ENCODE results near the gene STXBP4.
A peak's percentile ranks its signal among the peaks of the same experiment; 100 is the strongest.

Gene STXBP4, protein sequence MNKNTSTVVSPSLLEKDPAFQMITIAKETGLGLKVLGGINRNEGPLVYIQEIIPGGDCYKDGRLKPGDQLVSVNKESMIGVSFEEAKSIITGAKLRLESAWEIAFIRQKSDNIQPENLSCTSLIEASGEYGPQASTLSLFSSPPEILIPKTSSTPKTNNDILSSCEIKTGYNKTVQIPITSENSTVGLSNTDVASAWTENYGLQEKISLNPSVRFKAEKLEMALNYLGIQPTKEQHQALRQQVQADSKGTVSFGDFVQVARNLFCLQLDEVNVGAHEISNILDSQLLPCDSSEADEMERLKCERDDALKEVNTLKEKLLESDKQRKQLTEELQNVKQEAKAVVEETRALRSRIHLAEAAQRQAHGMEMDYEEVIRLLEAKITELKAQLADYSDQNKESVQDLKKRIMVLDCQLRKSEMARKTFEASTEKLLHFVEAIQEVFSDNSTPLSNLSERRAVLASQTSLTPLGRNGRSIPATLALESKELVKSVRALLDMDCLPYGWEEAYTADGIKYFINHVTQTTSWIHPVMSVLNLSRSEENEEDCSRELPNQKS

DNA sequence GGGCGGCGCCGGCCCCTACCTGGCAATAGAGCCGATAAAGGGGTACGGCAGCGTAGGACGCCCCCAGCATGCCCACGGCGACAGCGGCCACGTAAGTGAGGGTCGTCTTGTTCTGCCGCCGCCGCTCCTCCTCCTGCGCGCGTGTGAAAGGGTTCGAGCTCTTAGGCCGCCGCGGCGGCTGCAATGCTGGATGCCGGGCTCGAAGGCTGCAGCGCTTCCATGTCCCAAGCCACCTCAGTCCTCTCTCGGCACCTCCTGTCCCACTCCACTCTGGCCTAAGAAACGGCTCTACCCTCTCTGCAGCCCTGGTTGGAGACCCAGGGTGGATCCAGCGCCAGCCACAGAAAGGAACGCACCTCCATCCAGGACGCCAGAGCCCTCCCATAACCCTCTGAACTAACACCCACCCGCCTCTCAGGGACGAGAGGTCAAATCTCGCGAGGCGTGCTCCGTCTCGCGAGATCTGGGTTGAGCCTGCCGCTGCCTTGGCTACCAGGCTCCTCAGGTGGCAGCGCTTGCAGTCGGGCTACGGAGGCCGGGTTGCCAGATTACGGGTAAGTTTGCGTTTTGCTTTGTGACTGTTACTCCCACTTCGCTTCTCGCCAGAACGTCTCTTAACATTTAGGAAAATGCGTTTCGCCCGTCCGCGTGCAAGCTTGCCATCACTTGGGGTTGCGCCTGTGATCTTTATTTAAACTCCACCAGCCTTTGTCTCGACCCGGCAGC, at the start of gene STXBP4, which contains the start of gene COX11:
Gene STXBP4, plus strand, starts transcription at position 504 of the 726 bp plus-strand sequence. CDS start 17,455 bp downstream, outside the sequence.
Gene COX11, minus strand, starts transcription at position 393 of the 726 bp plus-strand sequence. Its CDS starts 8 bp downstream, at position 385.
- DNase-seq: peak; percentile 88

- no peak for DNase-seq
Observed at GRCh38 chr17:54919425-54919824, 49.1 kb upstream of the STXBP4 start.

GRCh38 chr17:54920819-54921218, 47.7 kb upstream of the STXBP4 start:
- no peak for DNase-seq

DNA sequence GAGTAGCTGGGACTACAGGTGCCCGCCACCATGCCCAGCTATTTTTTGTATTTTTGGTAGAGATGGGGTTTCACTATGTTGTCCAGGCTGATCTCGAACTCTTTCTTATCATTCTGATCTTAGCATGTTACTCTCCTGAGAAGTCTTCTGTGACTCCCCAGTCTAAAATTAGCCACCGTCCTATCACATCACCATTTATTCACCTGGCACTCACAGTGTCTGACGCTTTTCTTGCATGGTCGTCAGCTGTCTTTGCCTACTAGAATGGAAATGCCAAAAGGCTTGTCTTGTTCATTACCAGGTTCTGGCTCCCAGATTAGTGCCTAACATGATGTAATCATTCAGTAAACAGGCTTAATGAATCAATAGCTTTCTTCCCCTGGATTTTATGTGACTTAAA, 44.2 kb upstream of the STXBP4 start:
- DNase-seq: no peak

DNA sequence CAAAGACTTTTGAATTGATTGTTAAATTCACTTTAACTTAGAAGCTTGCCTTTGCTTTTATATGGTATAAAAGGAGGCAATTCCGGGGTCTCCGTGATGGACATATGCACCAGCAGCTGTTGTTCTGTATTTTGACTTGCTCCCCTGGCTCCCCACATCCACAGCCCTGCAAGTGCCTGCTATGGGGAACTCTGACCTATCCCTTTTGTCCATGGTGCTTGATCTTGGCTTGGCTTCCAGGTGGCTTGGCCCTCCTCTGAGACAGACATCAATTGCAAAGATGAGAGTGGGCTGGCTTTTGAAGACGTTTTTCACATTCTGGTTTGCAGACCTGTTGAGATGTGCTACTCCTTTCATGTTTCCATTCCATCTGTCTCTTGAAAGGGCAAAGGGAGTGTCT, 41.0 kb upstream of the STXBP4 start:
- DNase-seq: no peak

- DNase-seq: no peak
Observed at GRCh38 chr17:54932711-54933110, 35.9 kb upstream of the STXBP4 start.

DNA sequence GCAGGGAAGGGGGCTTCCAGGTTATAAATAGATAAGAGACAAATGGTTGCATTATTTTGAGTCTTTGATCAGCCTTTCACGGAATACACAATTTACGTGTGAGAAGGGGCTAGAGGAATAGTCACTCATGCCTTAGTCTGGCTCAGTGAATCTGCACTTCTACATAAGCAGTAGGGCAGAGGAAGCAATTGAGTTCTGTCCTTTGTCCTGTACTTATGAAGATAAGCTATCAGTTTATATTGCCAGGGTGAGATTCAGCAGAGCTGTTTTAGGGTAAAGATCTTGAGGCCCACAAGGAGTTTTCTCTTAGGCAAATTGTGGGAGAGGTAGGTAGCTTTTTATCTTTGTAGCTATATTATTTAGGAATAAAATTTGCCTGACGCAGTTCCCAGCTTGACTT, 34.6 kb upstream of the STXBP4 start:
- DNase-seq: no peak

GRCh38 chr17:54935471-54935870, 33.1 kb upstream of the STXBP4 start:
- no peak for DNase-seq

- DNase-seq: no peak
Observed at GRCh38 chr17:54937018-54937417, 31.5 kb upstream of the STXBP4 start.

DNA sequence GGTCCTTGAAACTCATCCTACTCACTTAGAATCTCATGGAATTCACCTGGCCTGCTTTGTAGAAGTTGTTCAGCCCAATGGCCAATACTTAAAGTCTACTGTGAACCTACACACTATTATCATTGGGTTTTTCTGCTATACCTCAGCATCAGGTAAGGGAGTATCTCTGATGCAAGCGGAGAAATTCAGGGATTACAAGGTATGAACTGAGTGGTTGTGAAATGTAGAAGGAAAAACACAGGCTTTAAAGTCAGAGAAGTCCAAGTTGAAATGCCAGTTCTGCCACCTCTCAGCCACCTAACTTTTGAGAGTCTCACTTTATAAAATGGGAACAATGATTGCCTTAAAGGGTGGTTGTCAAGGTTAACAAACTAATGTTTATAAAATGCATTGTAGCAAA, 31.1 kb upstream of the STXBP4 start:
- DNase-seq: no peak

DNA sequence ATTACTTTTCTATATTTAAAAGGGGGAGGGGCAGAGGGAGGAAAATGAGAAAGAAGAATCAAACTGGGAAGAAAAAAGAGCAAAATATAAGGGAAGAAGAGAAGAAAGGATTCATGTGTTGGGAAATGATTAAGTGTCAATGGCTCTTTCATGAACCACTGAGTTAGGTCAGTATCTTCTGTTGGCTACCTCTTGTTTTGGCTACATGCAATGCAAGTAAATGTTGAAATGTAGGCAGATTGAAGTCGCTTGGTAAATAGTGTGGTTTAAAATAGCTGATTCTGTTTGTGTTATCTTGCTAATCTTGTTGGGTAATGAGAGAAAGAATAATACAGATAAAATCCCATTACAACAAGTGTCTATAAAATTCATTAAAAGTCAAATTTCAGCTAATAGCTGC, 27.3 kb upstream of the STXBP4 start:
- DNase-seq: no peak

- no peak for DNase-seq
Observed at GRCh38 chr17:54944796-54945195, 23.8 kb upstream of the STXBP4 start.

DNA sequence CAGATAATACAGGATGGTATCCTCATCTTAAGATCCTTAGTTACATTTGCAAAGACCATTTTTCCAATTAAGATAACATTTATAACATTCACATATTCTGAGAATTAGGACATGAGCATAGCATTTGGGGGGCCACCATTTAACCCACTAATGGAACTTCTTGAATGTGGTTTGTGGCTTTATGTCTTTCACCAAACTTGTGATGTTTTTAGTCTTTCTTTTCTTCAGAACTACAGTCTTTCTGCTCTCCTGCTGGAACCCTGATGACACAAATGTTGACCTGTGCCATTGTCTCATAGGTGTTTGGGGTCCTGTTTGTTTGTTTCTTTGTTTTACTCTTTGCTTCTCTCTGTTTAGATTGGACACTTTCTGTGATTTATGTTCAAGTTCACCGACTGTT, 23.3 kb upstream of the STXBP4 start:
- no peak for DNase-seq

- DNase-seq: no peak
Observed at GRCh38 chr17:54945671-54946070, 22.9 kb upstream of the STXBP4 start.

GRCh38 chr17:54947396-54947795, 21.2 kb upstream of the STXBP4 start:
- no peak for DNase-seq

- DNase-seq: no peak
Observed at GRCh38 chr17:54948380-54948779, 20.2 kb upstream of the STXBP4 start.

DNA sequence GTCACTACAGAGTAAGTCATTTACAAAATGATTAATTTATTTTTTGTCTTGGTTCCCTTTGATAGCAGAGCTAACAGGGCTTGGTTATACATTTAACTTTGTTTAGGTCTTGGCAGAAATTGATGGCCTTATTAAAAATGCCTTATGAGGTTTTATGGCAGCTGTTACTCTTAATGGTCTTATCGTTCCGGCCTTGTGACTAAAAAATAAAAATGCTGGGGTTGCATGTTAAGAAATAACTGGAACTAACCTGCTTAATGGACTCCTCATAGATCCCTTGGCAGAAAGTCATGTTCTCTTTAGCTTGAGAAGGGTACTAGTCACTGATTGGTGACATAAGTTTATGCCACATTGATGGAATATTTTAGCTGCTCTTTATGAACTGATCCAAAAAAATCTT, 18.4 kb upstream of the STXBP4 start:
- DNase-seq: no peak

GRCh38 chr17:54951286-54951685, 17.3 kb upstream of the STXBP4 start:
- DNase-seq: no peak

DNA sequence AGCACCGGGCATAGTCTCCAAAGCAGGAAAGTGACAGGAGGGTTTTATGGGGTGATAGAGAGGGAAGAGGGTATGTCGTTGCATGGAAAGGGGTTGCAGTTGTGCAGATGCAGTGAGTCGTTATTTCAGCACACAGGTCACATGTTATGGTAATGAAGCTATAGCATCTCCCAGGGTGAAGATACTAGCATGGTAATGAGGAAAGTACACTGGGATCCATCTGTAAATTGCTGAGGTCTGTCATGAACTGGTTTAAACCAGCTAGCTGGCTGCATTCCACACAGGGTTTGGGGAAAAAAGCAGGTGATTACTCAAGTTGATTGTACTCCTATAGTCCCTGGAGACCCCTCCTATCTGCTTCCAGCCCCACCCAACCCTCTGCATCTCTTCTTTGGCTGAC, 11.8 kb upstream of the STXBP4 start:
- no peak for DNase-seq

DNA sequence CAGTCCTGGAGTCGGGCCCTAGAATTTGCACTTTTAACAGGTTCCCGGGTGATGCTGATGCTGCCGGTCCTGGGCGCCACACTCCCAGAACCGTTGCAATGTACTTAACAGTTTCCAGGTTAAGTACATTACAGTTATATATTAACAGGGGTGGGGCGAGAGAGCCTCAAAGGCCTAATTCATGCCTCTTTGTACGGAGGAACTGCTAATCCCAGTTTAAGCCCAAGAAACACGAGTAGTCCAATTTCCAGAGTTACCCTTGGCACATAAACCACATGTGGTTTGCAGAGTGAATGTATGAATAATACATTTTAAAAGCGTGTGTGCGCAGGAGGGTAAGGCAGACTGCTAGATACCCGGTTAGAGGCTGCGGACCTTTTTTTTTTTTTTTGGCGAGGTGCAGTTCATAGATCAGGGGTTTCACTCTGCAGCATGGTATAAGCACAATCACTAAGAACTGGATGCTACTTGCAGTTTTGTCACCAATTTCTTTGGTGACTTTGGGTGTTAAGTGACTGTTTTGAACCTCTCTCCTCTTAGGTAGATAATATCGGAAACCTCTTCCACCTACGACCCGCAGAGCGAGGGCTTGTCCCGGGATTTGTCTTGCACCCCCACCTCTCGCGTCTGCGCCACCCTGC, 824 bp upstream of the STXBP4 start:
- DNase-seq: no peak

- DNase-seq: no peak
Observed at GRCh38 chr17:54968988-54969332, 395 bp downstream of the STXBP4 start.

DNA sequence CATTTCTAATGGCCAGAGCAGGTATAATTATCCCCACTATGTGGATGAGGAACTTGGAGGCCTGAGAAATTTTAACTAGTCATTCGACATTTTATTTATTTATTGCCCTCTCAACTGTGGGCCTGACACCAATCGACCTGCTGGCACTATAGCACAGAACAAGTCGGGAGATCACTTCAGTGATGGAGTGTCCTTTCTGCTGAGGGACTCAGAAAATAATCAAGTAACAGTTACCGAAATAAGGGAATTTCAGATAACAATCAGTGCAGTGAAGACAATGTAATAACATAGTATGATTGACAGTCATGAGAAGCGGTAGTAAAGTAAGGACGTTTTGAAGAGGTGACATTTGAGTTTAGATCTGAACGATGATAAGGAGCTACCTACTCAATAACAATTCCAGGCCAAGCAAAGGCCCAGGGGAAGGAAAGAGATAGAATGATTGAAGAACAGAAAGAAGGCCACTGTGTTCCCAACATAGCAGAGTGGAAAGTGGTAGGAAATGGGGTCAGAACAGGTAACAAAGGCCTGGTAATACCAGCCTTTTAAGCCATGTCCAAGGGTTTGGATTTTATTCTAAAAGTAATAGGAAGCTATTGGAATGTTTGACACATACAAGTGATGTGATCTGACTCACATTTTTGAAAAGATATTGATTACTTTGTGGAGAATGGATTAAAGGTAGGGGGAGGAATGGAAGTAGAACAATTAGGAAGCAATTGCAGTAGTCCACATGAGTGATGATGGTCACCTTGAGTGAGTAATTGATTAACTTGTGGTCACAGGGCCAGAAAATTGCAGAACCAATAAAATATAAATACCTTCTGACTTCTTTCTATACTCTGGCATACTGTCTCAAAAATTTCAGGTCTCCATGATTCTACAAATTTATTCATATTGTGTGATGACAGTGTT, 1.4 kb downstream of the STXBP4 start:
- no peak for DNase-seq

Measured in stimulated activated naive CD4-positive, alpha-beta T cell treated with Interleukin-2 at 50 U/mL for 16 hours (primary cell).